HG03354 (cell line): ENCODE results near the gene ZMIZ1.

Experiments used
- ATAC-seq: cut with Tn5 transposase; IDR thresholded peaks from one replicate; pipeline ENCODE4 v1.9.1; 2021; ENCODE audit warnings: mild to moderate bottlenecking; ENCODE audit not compliant: unreplicated experiment, poor library complexity, severe bottlenecking

The ZMIZ1 gene

GRCh38 chr10:79231908-79232307 is 163.1 kb downstream of the ZMIZ1 start:
- ATAC-seq, result no peak

DNA sequence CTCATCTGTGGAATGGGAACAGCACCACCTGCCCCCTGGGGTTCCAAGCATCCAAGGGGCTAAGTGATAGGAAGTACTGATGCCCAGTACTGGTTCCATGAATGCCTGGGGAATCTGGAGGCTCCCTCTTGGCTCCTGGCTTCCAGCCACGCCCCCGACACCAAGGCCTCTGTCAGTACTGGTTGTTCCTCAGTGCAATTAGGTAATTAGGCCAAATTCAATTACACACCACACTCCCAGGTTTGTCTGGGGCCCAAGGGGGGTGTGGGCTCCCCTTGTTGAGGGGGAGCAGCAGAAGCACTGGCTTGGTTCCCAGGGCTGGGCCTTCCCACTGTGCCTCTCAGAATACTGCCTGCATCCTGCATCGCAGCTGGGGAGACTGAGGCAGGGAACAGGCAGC is 164.1 kb downstream of the ZMIZ1 start:
- ATAC-seq, result no peak

DNA sequence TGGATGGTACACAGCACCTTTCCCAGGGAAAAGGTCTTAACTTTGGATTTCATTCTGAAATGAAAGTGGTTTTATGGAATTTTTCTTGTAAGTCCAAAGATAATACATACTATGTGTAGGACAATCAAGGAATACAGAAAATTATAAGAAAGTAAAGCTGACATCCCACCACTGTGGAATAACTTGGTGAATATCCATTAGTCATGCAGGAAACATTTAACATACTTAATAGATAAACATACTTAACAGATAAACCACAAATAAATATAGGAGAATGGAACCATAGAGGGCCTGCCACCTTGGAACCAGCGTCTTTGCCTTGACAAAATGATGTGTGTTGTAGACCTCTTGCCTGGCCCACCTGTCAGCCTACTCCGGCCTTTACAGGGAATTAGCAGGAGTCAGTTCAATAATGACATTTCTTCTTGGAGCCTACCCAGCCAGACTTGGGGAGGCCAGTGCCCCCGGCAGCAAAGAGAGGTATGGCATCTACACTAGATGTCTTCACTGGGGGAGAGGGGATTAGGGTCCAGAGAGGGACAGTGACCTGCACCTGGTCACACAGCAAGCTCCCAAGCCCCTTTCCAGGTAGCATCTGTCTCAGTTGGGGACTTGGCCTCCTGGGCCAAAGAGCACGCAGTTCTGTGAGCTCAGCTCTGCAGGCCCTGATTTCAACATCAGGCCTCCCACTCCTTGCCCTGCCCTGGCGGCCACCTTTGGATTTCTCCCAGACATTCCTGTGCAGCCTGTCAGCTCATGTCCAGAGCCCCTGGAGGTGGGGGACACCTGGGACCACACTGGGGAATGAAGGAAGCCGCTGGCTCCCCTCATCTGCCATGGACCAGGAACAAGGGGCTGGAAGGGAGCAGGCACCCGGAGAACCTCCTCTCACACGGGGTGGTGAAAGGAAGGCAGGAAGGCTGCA is 165.9 kb downstream of the ZMIZ1 start:
- no peak for ATAC-seq

DNA sequence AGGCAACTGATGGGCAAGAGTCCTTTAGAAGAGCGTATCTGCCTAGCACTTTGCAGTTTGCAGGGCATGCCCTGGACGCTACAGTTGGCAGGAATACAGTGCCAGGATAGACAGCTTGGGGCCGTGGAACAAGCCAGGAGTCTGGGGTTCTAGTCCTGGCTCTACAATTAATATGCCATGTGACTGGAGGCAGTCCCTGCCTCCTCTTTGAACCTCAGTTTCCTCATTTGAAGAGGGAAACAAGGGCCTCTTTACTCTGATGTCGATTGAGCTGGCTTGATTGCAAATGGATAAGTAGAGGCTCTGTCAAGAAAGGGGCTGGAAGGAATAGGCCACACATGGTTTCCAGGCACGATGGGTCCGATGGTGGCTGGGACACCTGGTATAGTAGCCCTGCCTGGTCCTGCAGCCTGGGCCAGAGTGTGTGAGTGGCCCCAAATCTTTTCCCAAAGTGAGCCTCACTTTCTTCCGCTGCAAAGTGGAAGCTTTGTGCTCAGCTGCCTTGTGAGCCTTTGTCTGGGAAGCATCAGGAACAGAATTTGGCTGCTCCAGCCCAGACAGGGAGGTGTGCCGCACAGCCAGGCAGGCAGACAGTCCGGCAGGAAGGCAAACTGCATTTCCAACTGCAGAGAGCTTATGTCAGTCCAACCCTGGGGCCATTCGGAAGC is 167.1 kb downstream of the ZMIZ1 start:
- ATAC-seq, result no peak

- no peak for ATAC-seq
Observed at GRCh38 chr10:79236433-79236765, 167.6 kb downstream of the ZMIZ1 start.

- no peak for ATAC-seq
Observed at GRCh38 chr10:79237454-79238157, 168.8 kb downstream of the ZMIZ1 start.

GRCh38 chr10:79238158-79238520 is 169.4 kb downstream of the ZMIZ1 start:
- ATAC-seq, result no peak

DNA sequence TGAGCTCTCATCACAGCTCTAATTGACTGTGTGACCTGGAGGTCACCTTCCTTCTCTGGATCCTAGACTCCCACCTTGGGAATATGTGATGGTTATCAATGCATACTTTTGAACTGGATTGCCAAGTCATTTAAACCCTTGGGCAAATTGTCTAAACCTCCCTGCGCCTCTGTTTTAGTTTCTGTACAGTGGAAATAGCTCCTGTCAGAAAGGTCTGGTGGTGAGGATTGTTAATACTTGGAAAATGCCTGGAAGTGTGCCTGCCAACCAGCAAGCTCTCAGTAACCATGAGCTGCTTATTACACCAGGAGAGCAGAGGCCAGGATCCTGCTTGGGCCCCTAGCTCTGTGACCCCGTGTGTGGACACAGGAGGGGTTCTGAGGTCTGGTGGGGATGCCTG is 169.8 kb downstream of the ZMIZ1 start:
- ATAC-seq, result no peak

DNA sequence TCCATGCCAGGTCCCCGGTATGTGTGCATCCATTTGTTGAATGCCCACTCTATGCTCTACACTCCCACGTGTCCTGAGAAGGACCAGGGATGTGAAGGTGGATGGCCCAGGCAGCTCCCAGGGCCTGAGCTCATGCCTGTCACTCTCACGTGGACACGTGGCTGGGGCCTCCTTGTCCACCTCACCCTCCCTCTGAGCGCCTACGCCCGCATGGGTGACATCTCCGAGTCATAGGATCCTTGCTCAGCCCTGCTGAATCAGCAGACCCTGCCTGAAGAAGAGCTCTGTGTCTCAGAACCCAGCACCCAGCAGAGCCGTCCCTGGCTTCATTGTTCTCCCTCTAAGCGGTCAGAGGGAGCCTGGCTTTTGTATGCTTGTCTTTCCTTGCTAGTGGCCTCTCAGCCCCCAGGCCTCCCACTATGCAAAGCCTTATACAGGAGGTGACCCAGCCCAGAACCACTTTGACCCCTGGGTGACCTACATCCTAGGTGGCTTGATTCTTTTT is 170.6 kb downstream of the ZMIZ1 start:
- no peak for ATAC-seq

DNA sequence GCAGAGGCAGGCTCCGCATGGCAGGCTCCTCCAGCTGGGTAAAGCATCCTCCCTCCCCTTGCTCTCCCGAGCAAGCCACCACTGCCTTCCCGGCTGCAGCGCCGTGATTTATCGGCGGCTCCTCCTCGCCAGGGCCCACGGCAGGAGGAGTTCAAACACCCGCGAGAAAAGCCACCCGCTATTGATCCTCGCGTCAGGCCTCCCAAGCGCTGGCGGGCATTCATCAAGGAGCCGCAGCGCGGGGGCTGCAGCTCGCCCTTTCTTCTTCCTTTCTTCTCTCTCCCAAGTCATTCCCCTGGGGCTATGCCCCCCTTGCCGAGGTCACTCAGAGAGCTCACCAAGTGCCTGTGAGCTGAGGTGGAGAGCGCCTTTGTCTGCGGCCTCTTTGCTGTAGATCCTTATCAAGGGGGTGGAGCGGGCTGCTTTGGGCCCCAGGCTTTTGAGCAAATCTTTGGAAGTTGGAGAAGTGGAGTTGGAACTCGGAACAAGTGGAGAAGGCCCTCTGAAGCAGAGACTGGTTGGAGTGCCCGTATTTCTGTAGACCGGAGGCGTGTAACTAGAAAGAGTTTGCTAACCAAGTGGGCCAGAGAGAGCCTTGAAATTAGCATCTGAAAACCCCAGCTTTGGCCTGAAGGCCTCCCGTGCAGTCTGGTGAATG is 171.3 kb downstream of the ZMIZ1 start:
- no peak for ATAC-seq

DNA sequence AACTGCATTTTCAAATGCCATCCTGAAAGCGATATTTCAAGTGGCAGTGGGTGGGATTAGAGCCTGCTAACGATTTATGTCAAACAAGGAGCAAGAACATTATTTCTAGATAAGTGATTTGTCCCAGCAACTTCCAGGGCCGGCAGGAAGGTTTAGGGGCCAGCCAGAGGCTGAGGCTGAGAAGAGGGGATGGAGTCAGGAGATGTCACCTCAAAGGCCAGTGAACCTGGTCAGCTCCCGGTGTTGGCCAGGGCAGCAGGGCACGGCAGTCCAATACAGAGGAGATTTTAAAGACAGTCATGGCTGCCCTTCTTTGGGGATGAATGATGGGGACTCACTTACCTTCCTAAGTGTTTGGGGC is 172.8 kb downstream of the ZMIZ1 start:
- no peak for ATAC-seq

- ATAC-seq, result no peak
Observed at GRCh38 chr10:79241990-79242619, 173.3 kb downstream of the ZMIZ1 start.

DNA sequence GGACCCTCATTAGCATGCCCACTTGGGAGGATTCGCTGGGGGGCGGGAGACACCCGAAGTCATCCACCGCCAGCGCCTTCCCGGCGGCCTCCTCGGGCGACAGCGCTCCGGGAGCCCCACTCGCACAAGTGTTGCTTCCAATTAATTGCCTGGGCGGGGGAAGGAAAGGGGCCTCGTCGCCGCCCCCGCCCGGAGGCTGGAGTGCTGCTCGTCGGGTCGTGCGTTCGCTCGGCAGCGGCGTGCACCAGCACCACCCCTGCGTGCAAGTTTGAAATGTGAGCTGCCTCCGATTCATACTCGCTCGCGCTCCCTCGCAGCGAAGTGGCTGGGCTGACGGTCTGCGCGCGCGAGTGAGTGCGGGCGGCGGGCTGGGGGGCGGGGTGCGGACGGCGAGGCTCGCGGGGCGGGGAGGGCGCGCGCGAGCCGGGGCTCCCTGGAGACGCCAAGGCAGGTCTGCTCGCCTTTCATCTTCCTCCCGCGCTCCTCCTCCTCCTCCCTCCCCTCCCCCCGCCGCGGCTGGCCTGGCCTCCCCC is 173.9 kb downstream of the ZMIZ1 start:
- peak; percentile 50 for ATAC-seq

DNA sequence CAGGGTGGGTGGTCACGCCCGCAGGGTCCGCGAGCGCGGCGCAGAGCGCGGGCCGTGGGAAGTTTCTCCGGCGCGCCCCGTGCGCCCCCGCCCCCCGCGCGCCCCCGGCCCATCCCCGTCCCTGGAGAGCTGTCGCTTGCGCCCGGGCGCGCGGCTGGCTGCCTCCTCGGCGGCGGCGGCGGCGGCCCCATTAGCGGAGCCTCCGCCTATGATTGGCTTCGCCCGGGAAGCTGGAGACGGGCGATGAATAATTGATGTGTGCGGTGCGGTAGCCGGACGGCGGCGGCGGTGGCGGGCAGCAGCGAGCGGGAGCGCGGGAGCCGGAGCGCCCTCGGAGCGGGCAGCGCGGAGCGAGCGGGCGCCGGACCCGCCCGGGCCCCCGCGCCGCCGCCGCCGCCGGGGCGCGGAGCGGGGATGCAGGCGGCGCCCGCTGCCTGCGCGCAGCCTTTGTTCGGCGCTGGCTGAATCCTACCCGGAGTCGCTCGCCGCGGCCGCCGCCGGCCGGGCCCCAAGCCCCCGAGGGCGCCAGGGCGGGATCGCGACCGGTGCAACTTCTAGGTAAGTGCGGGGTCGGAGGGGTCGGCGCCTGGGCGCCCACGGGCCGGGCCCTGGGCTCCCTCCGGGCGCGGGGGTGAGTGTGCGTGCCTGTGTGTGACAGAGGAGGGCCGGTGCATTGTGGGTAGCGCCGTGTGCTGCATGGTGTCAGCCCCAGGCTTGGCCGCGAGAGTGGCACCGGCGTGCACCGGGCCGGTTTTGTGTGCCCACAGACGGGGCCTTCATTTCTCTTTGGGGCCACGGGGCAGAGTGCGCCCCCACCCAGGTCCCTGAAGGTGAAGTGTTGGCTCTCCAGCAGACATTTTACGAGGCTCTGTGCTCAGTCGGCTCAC is 174.7 kb downstream of the ZMIZ1 start:
- peak; percentile 61 for ATAC-seq

DNA sequence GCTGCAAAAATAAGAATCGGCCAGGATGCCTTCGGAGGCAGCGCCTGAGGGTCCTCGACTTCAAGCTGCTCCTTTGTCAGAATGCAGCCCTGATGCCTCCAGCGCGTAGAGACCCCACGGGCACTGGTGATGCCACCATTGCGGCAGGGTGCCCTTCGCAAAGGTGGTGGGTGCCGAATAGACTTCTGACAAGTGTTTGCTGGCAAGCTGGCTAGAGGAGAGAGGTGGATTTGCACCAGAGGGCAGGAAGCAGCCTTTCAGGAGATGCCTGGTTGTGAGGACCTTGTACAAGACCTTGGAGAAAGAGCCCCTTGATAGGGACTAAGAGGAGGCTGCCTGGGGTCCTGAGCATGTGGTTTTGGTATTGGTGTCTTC is 175.3 kb downstream of the ZMIZ1 start:
- ATAC-seq, result peak; percentile 2

- ATAC-seq, result peak; percentile 31
Observed at GRCh38 chr10:79244841-79245504, 176.2 kb downstream of the ZMIZ1 start.

- ATAC-seq, result no peak
Observed at GRCh38 chr10:79245539-79246208, 176.9 kb downstream of the ZMIZ1 start.

- ATAC-seq, result no peak
Observed at GRCh38 chr10:79246209-79246581, 177.4 kb downstream of the ZMIZ1 start.
